Measurements from ENCODE around the gene GGA2.

DNA sequence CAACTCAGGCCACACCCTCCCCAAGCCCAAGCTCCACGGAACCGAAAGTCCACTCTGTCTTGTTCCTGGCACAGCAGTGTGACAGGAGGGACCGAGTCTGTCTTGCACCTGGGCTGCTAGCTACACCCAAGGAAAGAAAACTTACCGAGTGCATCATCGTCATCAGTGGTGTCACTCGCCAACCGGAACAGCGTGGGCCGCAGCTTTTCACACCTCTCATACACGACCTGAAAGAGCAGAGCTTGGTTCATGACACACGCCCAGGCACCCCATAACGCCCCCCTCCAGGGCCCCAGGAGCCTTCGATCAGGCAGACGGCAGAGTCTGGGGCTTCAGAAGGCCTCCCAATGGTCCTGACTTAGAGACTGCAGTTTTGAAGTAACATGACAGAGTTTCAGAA is 27.5 kb downstream of the GGA2 start:
- TF ChIP-seq POLR2A (IDR thresholded peaks at IDR 0.05) = no peak
- TF ChIP-seq CTCF (IDR thresholded peaks at IDR 0.05) = no peak
